GM19397 (cell line): ENCODE measurements around the gene DNAJB4.
"Not testable (repeated sequence)": the region's sequence is repeated elsewhere in the genome, so short reads cannot be mapped to it uniquely, and the experiment has no call there.

ENCODE experiments used
- ATAC-seq: cut with Tn5 transposase; IDR thresholded peaks from one replicate; pipeline ENCODE4 v1.9.1; 2021; ENCODE audit warnings: mild to moderate bottlenecking, moderate library complexity; ENCODE audit not compliant: unreplicated experiment

The DNAJB4 gene

GRCh38 chr1:78061825-78062523 lies 57.2 kb downstream of the DNAJB4 start:
- ATAC-seq: no peak

- not testable (repeated sequence) for ATAC-seq
Observed at GRCh38 chr1:78064886-78065285, 60.1 kb downstream of the DNAJB4 start.
